GM06990 (cell line): ENCODE measurements around the gene HSD17B2.

Experiments
- DNase-seq: peaks from one replicate; pipeline ENCODE4 v3.0.0-alpha.2; 2011; ENCODE audit not compliant: insufficient read length; ENCODE audit errors: extremely low read depth
- H3K27me3 ChIP-seq: replicated peaks from 2 replicates; pipeline ENCODE4 v1.6.0; 2011; ENCODE audit warnings: low read length; ENCODE audit not compliant: control insufficient read depth, insufficient read depth
- H3K36me3 ChIP-seq: 2 replicates; pipeline ENCODE4 v1.5.1; 2011; ENCODE audit warnings: low read length; ENCODE audit not compliant: control insufficient read depth, insufficient read depth
- H3K4me3 ChIP-seq: replicated peaks from 2 replicates; pipeline ENCODE4 v1.5.1; 2011; ENCODE audit warnings: low read depth, mild to moderate bottlenecking, control low read depth, low read length
- TF ChIP-seq, protein P1 (sequence below): IDR thresholded peaks from 2 replicates; pipeline ENCODE4 v1.5.1; 2011; ENCODE audit warnings: low read length, control low read depth, mild to moderate bottlenecking, inconsistent platforms; ENCODE audit not compliant: insufficient read depth, poor library complexity, severe bottlenecking

HSD17B2 gene

GRCh38 chr16:82034981-82035612 is at the start of gene HSD17B2:
Gene HSD17B2, plus strand, starts transcription at chr16:82035253. Its CDS starts 172 bp downstream, at chr16:82035425.
- Histone ChIP-seq H3K36me3 (no peaks in the 10 kb centered on the region), H3K27me3 (no peaks in the 10 kb centered on the region; the same call in 1 of the 2 replicates), H3K4me3 (no peak within 1 kb of the TSS)
- TF ChIP-seq, protein P1, sequence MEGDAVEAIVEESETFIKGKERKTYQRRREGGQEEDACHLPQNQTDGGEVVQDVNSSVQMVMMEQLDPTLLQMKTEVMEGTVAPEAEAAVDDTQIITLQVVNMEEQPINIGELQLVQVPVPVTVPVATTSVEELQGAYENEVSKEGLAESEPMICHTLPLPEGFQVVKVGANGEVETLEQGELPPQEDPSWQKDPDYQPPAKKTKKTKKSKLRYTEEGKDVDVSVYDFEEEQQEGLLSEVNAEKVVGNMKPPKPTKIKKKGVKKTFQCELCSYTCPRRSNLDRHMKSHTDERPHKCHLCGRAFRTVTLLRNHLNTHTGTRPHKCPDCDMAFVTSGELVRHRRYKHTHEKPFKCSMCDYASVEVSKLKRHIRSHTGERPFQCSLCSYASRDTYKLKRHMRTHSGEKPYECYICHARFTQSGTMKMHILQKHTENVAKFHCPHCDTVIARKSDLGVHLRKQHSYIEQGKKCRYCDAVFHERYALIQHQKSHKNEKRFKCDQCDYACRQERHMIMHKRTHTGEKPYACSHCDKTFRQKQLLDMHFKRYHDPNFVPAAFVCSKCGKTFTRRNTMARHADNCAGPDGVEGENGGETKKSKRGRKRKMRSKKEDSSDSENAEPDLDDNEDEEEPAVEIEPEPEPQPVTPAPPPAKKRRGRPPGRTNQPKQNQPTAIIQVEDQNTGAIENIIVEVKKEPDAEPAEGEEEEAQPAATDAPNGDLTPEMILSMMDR: no peak
- DNase-seq: no peak

DNA sequence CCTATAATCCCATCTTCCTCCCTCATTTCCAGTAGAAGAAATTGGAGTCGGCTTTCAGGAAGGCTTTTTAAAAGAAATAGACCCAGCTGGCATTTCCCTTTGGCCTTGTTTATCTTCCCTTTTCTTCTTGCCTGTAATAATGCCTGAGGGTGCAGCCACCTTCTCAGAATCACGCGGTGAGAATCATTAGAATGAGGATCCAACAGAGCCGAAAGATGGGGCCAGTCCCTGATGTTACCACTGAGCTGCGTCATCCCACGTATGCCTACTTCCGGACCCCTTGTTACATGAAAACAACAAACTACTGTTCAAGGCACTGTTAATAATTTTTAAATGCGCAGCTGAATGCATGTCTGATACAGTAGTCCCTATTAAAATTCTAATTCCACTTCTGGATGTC is 47.9 kb upstream of the HSD17B2 start:
- no peak for DNase-seq
- TF ChIP-seq, protein P1: no peak
- Histone ChIP-seq H3K36me3 (no peaks in the 10 kb centered on the region), H3K27me3 (no peaks in the 10 kb centered on the region; the same call in 1 of the 2 replicates), H3K4me3 (no peak overlapping the region)

DNA sequence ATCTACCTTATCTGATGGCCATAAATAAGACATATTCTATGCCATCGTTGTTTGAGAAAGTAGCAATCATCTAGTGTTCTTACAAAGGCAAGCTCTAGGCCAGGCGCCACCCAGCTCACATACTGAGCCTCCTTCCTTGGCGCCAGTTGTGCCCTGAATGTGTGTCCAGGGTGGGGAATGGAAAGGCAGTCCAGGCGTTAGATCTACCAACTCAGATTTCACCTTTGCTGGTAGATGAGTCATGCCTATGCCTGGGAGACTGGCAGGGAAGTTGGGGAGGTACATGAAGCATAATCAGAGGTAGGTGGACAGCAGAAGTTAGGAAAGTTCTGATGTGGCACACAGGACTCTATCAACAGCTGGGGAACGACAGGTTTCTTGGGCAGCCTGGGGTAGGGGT is 47.3 kb upstream of the HSD17B2 start:
- TF ChIP-seq, protein P1: no peak
- Histone ChIP-seq H3K27me3 (no peaks in the 10 kb centered on the region; the same call in 1 of the 2 replicates), H3K4me3 (no peak overlapping the region), H3K36me3 (no peaks in the 10 kb centered on the region)
- DNase-seq: no peak

GRCh38 chr16:81992859-81993258 is 42.2 kb upstream of the HSD17B2 start:
- Histone ChIP-seq H3K36me3 (no peaks in the 10 kb centered on the region), H3K27me3 (no peaks in the 10 kb centered on the region), H3K4me3 (no peak overlapping the region)
- TF ChIP-seq, protein P1: no peak
- DNase-seq: no peak

DNA sequence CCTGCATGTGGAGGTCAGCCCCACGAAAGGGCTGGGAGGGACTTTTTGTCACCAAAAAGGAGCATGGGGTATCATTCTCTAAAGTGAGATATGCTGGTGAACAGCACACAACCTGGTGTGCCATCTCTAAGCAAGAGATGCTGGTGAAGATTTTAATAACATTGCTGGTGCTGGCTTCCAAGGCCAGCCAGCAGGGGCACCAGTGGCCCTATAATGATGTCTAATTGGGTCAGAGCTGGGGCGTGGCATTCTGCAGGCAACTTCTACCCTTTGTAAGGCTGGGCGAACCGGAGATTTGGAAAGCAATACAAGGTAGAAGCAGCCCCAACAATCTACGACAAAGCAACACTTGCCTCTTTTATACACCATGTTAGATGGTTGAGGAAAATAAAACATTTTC is 40.6 kb upstream of the HSD17B2 start:
- Histone ChIP-seq H3K27me3 (no peaks in the 10 kb centered on the region), H3K4me3 (no peak overlapping the region), H3K36me3 (peaks cover 2% of the 10 kb centered on the region; the same call in 1 of the 2 replicates)
- no peak for DNase-seq
- TF ChIP-seq, protein P1: peak; percentile 45

DNA sequence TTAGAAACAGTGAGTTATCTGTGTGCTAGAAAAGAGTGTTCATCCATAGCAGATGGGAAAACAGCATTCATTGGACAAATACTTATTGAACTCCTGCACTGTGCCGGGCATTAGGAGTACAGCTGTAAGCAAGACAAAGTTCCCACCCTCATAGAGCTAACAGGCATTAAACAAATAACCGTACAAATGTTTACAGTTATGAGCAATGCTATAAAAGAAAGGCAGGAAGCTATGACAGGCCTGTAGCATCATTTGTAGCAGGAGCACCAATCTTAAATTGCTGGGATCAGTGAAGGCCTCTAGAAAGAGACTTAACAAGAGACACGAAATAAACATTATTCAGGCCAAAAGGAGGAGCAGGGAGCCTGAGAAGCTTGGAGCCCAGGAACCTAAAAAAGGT is 39.4 kb upstream of the HSD17B2 start:
- peaks cover 2% of the 10 kb centered on the region; the same call in 1 of the 2 replicates for H3K36me3 ChIP-seq
- no peak for DNase-seq
- no peaks in the 10 kb centered on the region for H3K27me3 ChIP-seq
- no peak overlapping the region for H3K4me3 ChIP-seq
- TF ChIP-seq, protein P1: no peak
